GM10248 (cell line): ENCODE data around the gene TEKT3.

Experiments used
- CTCF ChIA-PET: fragments of 300-600 bp; sonication (Branson Sonifier 250); formaldehyde crosslinking; extraction: SDS; loops from one replicate; lab custom pipeline; 2021; ENCODE audit warnings: antibody characterized with exemption; lab: Yijun Ruan, JAX
- POLR2A ChIA-PET: fragments of 350-650 bp; sonication (Branson Sonifier 250); formaldehyde crosslinking; extraction: SDS; loops from one replicate; lab custom pipeline; 2020; ENCODE audit warnings: antibody characterized with exemption; lab: Yijun Ruan, JAX
- DNase-seq: peaks from one replicate; pipeline ENCODE4 v3.0.0; 2012; ENCODE audit errors: extremely low spot score
- CTCF ChIP-seq: IDR thresholded peaks from 2 replicates; pipeline ENCODE4 v1.5.1; 2012; ENCODE audit warnings: mild to moderate bottlenecking, low read depth; ENCODE audit errors: extremely low read depth, missing control alignments, control extremely low read depth

TEKT3 gene

GRCh38 chr17:15368600-15368999 lies 27.2 kb upstream of the TEKT3 start:
- DNase-seq, result no peak
- ChIA-PET POLR2A (no interaction called here), CTCF (no interaction called here)
- TF ChIP-seq CTCF, result no peak

- ChIA-PET POLR2A (no interaction called here), CTCF (interaction anchor here (1.0 kb wide), 1 partner anchor 13 kb away, joined by 3 read pairs; no protein-coding TSS in a partner anchor)
- no peak for TF ChIP-seq CTCF
- DNase-seq, result no peak
Measured at GRCh38 chr17:15366026-15366425, 24.6 kb upstream of the TEKT3 start.

- no peak for DNase-seq
- no peak for TF ChIP-seq CTCF
- ChIA-PET POLR2A (no interaction called here), CTCF (no interaction called here)
Measured at GRCh38 chr17:15364615-15365014, 23.2 kb upstream of the TEKT3 start.

- ChIA-PET CTCF (interaction anchor here (1.3 kb wide), 1 partner anchor 10 kb away, joined by 3 read pairs; no protein-coding TSS in a partner anchor), POLR2A (no interaction called here)
- DNase-seq, result no peak
- no peak for TF ChIP-seq CTCF
Measured at GRCh38 chr17:15363702-15364101, 22.3 kb upstream of the TEKT3 start.

GRCh38 chr17:15361592-15361991 lies 20.2 kb upstream of the TEKT3 start:
- ChIA-PET POLR2A (no interaction called here), CTCF (no interaction called here)
- no peak for DNase-seq
- TF ChIP-seq CTCF, result no peak

GRCh38 chr17:15361151-15361550 lies 19.8 kb upstream of the TEKT3 start:
- ChIA-PET POLR2A (no interaction called here), CTCF (no interaction called here)
- no peak for DNase-seq
- no peak for TF ChIP-seq CTCF
